ENCODE results near the gene KRTAP10-11. TPM values are rescaled to one million over a fixed set of nuclear protein-coding genes. Genes with fewer than 3 reads are reported as not detected.

KRTAP10-11 gene
- total and polyA plus RNA-seq, 11 donors, result not detected

- Histone ChIP-seq H3K36me3 (no peaks in the 10 kb centered on the region), H3K9me3 (peaks cover 0 to 43% (median 16%) of the 10 kb centered on the region in 12 donors), H3K27me3 (no peaks in the 10 kb centered on the region), H3K4me1 (no peaks in the 10 kb centered on the region), H3K4me3 (no peak overlapping the region), H3K27ac (no peak overlapping the region)
- DNase-seq, result no peak
- no peak for TF ChIP-seq POLR2A (IDR thresholded peaks at IDR 0.05)
- TF ChIP-seq, protein P1, sequence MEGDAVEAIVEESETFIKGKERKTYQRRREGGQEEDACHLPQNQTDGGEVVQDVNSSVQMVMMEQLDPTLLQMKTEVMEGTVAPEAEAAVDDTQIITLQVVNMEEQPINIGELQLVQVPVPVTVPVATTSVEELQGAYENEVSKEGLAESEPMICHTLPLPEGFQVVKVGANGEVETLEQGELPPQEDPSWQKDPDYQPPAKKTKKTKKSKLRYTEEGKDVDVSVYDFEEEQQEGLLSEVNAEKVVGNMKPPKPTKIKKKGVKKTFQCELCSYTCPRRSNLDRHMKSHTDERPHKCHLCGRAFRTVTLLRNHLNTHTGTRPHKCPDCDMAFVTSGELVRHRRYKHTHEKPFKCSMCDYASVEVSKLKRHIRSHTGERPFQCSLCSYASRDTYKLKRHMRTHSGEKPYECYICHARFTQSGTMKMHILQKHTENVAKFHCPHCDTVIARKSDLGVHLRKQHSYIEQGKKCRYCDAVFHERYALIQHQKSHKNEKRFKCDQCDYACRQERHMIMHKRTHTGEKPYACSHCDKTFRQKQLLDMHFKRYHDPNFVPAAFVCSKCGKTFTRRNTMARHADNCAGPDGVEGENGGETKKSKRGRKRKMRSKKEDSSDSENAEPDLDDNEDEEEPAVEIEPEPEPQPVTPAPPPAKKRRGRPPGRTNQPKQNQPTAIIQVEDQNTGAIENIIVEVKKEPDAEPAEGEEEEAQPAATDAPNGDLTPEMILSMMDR (IDR thresholded peaks at IDR 0.05), result no peak
- intact Hi-C loops (cut with DNase I), result no loop called here
- WGBS, 4 donors, result 67 to 85% (median 78%) methylated on average over 2 to 3 of the region's 3 CpGs
- no peak for ATAC-seq
Measured at GRCh38 chr21:44670642-44671432, 24.6 kb downstream of the KRTAP10-11 start.

- no peak for DNase-seq
- TF ChIP-seq POLR2A (IDR thresholded peaks at IDR 0.05), result no peak
- TF ChIP-seq, protein P1 (IDR thresholded peaks at IDR 0.05), result no peak
- H3K4me1 ChIP-seq, result no peaks in the 10 kb centered on the region
- no peaks in the 10 kb centered on the region for H3K36me3 ChIP-seq
- no peak overlapping the region for H3K4me3 ChIP-seq
- 94 to 100% (median 94%) methylated on average over 1 of the region's 1 CpG for WGBS, 4 donors
- H3K9me3 ChIP-seq, result peaks cover 0 to 43% (median 16%) of the 10 kb centered on the region in 12 donors
- no peak overlapping the region for H3K27ac ChIP-seq
- no peak for ATAC-seq
- H3K27me3 ChIP-seq, result no peaks in the 10 kb centered on the region
- intact Hi-C loops (cut with DNase I), result no loop called here
Measured at GRCh38 chr21:44671911-44672310, 25.7 kb downstream of the KRTAP10-11 start.

DNA sequence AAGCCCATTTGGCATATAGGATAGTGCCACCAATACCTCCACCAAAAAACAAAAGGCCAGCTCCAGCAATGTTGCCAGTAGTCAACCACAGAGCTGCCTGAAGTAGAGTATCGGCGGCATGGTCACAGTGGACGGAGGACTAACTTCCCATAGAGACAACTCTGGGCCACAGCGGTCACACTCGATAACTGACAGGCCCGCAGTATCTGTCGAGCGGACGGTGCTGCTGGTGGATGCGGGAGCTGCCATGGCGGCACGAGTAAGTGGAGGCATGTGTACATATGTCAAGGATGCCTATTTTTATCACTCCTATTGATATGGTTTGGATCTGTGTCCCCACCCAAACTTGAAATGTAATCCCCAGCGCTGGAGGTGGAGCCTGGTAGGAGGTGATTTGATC is 31.7 kb downstream of the KRTAP10-11 start:
- no peaks in the 10 kb centered on the region for H3K36me3 ChIP-seq
- WGBS, 4 donors, result 89 to 97% (median 92%) methylated on average over 13 of the region's 13 CpGs
- DNase-seq (no peak), ATAC-seq (no peak)
- H3K27ac ChIP-seq, result no peak overlapping the region
- no peak overlapping the region for H3K4me3 ChIP-seq
- no peaks in the 10 kb centered on the region for H3K4me1 ChIP-seq
- H3K27me3 ChIP-seq, result peaks cover 0 to 5% (median 0%) of the 10 kb centered on the region in 9 donors
- intact Hi-C loops (cut with DNase I), result no loop called here
- TF ChIP-seq POLR2A (IDR thresholded peaks at IDR 0.05), result no peak
- TF ChIP-seq, protein P1 (IDR thresholded peaks at IDR 0.05), result no peak
- H3K9me3 ChIP-seq, result peaks cover 0 to 16% (median 4%) of the 10 kb centered on the region in 12 donors

DNA sequence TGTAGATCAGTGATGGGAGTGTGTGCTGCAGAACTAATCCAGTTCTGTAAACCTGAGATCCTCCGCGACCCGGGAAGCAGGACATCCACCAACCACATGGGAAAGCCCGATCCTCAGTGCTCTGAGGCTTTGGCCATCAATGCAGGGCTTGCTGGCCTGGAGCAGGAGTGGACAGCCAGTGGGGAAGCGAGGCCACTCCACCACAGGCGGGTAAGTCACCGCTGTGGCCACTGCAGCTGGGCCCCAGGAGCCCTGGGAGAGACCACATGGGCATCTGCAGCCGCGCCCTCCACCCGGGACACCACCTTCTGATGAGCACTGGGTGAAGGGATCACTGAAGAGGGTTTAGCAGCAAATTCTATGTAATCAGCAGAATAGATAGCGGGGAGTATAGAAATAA is 34.9 kb downstream of the KRTAP10-11 start:
- H3K27me3 ChIP-seq, result peaks cover 0 to 16% (median 0%) of the 10 kb centered on the region in 9 donors
- TF ChIP-seq, protein P1 (IDR thresholded peaks at IDR 0.05), result no peak
- TF ChIP-seq POLR2A (IDR thresholded peaks at IDR 0.05), result no peak
- ATAC-seq (no peak), DNase-seq (no peak)
- intact Hi-C loops (cut with DNase I), result no loop called here
- no peaks in the 10 kb centered on the region for H3K4me1 ChIP-seq
- WGBS, 4 donors, result 65 to 89% (median 80%) methylated on average over 11 of the region's 11 CpGs
- H3K27ac ChIP-seq, result no peak overlapping the region
- H3K9me3 ChIP-seq, result peaks cover 0 to 6% (median 0%) of the 10 kb centered on the region in 12 donors
- H3K36me3 ChIP-seq, result no peaks in the 10 kb centered on the region
- no peak overlapping the region for H3K4me3 ChIP-seq
